Endodermal cell (in vitro differentiated cells): ENCODE measurements around the gene GABRB3. TPM values are rescaled to one million over a fixed set of nuclear protein-coding genes. Genes with fewer than 3 reads are reported as not detected.
A peak's percentile ranks its signal among the peaks of the same experiment; 100 is the strongest.

Experiments
- DNase-seq: peaks from one replicate; pipeline ENCODE4 v3.0.0-alpha.2; 2017
- H3K27ac ChIP-seq: 2 replicates; pipeline ENCODE4 v1.5.1; 2013; ENCODE audit warnings: mild to moderate bottlenecking, low read depth, low read length, moderate library complexity
- H3K27me3 ChIP-seq: 2 replicates; pipeline ENCODE4 v1.6.1; 2013; ENCODE audit warnings: mild to moderate bottlenecking, low read length, moderate library complexity; ENCODE audit not compliant: insufficient read depth, control insufficient read depth, poor library complexity, severe bottlenecking
- H3K36me3 ChIP-seq: 2 replicates; pipeline ENCODE4 v1.7.0; 2013; ENCODE audit warnings: mild to moderate bottlenecking, low read length, moderate library complexity; ENCODE audit not compliant: control insufficient read depth, insufficient read depth
- H3K4me1 ChIP-seq: one replicate; pipeline ENCODE4 v1.7.0; 2013; ENCODE audit warnings: low read length; ENCODE audit not compliant: control insufficient read depth, insufficient read depth
- H3K4me3 ChIP-seq: 2 replicates; pipeline ENCODE4 v1.5.1; 2013; ENCODE audit warnings: mild to moderate bottlenecking, low read length, moderate library complexity
- H3K9ac ChIP-seq: 2 replicates; pipeline ENCODE4 v1.6.1; 2013; ENCODE audit warnings: mild to moderate bottlenecking, low read length, moderate library complexity; ENCODE audit not compliant: poor library complexity, severe bottlenecking; ENCODE audit errors: extremely low read depth
- H3K9me3 ChIP-seq: 2 replicates; pipeline ENCODE4 v1.6.1; 2013; ENCODE audit warnings: mild to moderate bottlenecking, low read length, moderate library complexity; ENCODE audit not compliant: control insufficient read depth
- H3K27ac Mint-ChIP-seq: 2 replicates; pipeline ENCODE4 v1.8.0; 2020; ENCODE audit warnings: mixed read lengths
- H3K27me3 Mint-ChIP-seq: 2 replicates; pipeline ENCODE4 v1.8.0; 2021; ENCODE audit warnings: mild to moderate bottlenecking, mixed read lengths; ENCODE audit not compliant: insufficient read depth
- H3K36me3 Mint-ChIP-seq: 2 replicates; pipeline ENCODE4 v1.8.0; 2020; ENCODE audit warnings: low read depth, mixed read lengths
- H3K4me1 Mint-ChIP-seq: 2 replicates; pipeline ENCODE4 v1.8.0; 2020; ENCODE audit warnings: mixed read lengths
- H3K4me3 Mint-ChIP-seq: 2 replicates; pipeline ENCODE4 v1.8.0; 2020; ENCODE audit warnings: mild to moderate bottlenecking, moderate library complexity, mixed read lengths
- H3K9me3 Mint-ChIP-seq: 2 replicates; pipeline ENCODE4 v1.8.0; 2020; ENCODE audit warnings: mild to moderate bottlenecking, mixed read lengths
- CTCF ChIP-seq: fragments of 200-600 bp; sonication (generic); conservative IDR thresholded peaks from 2 replicates; pipeline ENCODE4 v1.5.0; 2021; ENCODE audit warnings: antibody characterized with exemption, mild to moderate bottlenecking
- WGBS, 2 experiments: methylation state at CpG; one replicate each; pipeline versions ENCODE4 v1.1.5 to v1.1.7; 2013; ENCODE audit warnings: missing lambda C conversion rate in 2 of 2, mixed read lengths in 1 of 2; ENCODE audit not compliant: insufficient coverage in 1 of 2, insufficient read length in 1 of 2; 5-methylcytosine and 5-hydroxymethylcytosine counted together
- total RNA-seq, 2 donors: library from RNA; stranded (reverse); fragmentation: NEBNext Ultra II Directional in 1 of 2; extraction: Animal tissue kit (Norgen Biotek cat#: 25700) in 1 of 2; gene quantifications; 2 replicates in 1 of 2; 3 replicates in 1 of 2; pipeline ENCODE4 v1.2.1, GENCODE V29; 2021

The GABRB3 gene
- total RNA-seq, 2 donors from 2014 or later = 81.8 to 122 TPM

GRCh38 chr15:26665957-26666791 is 106.7 kb downstream of the GABRB3 start:
- H3K4me1 Mint-ChIP-seq = peaks cover 36% of the 10 kb centered on the region
- Histone ChIP-seq H3K9ac (no peak overlapping the region), H3K27ac (no peak overlapping the region), H3K27me3 (no peaks in the 10 kb centered on the region), H3K4me1 (peaks cover 3% of the 10 kb centered on the region), H3K9me3 (no peaks in the 10 kb centered on the region), H3K36me3 (no peaks in the 10 kb centered on the region), H3K4me3 (no peak overlapping the region)
- 84 to 85% methylated on average over 11 of the region's 11 CpGs for WGBS, 2 experiments
- peaks cover 2% of the 10 kb centered on the region for H3K36me3 Mint-ChIP-seq
- no peaks in the 10 kb centered on the region for H3K27me3 Mint-ChIP-seq
- peak; percentile 91 for DNase-seq
- peak; percentile 83 for TF ChIP-seq CTCF
- H3K4me3 Mint-ChIP-seq = no peak overlapping the region
- H3K9me3 Mint-ChIP-seq = no peaks in the 10 kb centered on the region
- H3K27ac Mint-ChIP-seq = peak overlapping the region; percentile 62

- Mint-ChIP-seq H3K4me3 (no peak overlapping the region), H3K27me3 (no peaks in the 10 kb centered on the region), H3K27ac (peak overlapping the region; percentile 28), H3K36me3 (peaks cover 9% of the 10 kb centered on the region), H3K4me1 (peaks cover 37% of the 10 kb centered on the region), H3K9me3 (no peaks in the 10 kb centered on the region)
- peaks cover 3% of the 10 kb centered on the region for H3K4me1 ChIP-seq
- H3K27ac ChIP-seq = no peak overlapping the region
- no peak for TF ChIP-seq CTCF
- WGBS, 2 experiments = 81 to 88% methylated on average over 3 to 6 of the region's 6 CpGs
- no peaks in the 10 kb centered on the region for H3K27me3 ChIP-seq
- peaks cover 4% of the 10 kb centered on the region for H3K36me3 ChIP-seq
- no peak overlapping the region for H3K9ac ChIP-seq
- DNase-seq = no peak
- no peaks in the 10 kb centered on the region for H3K9me3 ChIP-seq
- H3K4me3 ChIP-seq = no peak overlapping the region
Measured at GRCh38 chr15:26662283-26662682, 110.6 kb downstream of the GABRB3 start.

GRCh38 chr15:26661748-26662147 is 111.1 kb downstream of the GABRB3 start:
- H3K27ac ChIP-seq = no peak overlapping the region
- peaks cover 3% of the 10 kb centered on the region for H3K4me1 ChIP-seq
- H3K4me3 ChIP-seq = no peak overlapping the region
- peaks cover 9% of the 10 kb centered on the region for H3K36me3 Mint-ChIP-seq
- no peaks in the 10 kb centered on the region for H3K27me3 ChIP-seq
- H3K4me1 Mint-ChIP-seq = peaks cover 37% of the 10 kb centered on the region
- H3K36me3 ChIP-seq = peaks cover 4% of the 10 kb centered on the region
- no peak overlapping the region for H3K4me3 Mint-ChIP-seq
- DNase-seq = no peak
- no peaks in the 10 kb centered on the region for H3K9me3 ChIP-seq
- no peak overlapping the region for H3K9ac ChIP-seq
- no peaks in the 10 kb centered on the region for H3K9me3 Mint-ChIP-seq
- TF ChIP-seq CTCF = no peak
- WGBS, 2 experiments = 94 to 97% methylated on average over 6 to 7 of the region's 7 CpGs
- no peaks in the 10 kb centered on the region for H3K27me3 Mint-ChIP-seq
- no peak overlapping the region for H3K27ac Mint-ChIP-seq
